Measurements from ENCODE around the gene COPA.
A peak's percentile ranks its signal among the peaks of the same experiment; 100 is the strongest.
"Not testable (repeated sequence)": the region's sequence is repeated elsewhere in the genome, so short reads cannot be mapped to it uniquely, and the experiment has no call there.

The COPA gene

DNA sequence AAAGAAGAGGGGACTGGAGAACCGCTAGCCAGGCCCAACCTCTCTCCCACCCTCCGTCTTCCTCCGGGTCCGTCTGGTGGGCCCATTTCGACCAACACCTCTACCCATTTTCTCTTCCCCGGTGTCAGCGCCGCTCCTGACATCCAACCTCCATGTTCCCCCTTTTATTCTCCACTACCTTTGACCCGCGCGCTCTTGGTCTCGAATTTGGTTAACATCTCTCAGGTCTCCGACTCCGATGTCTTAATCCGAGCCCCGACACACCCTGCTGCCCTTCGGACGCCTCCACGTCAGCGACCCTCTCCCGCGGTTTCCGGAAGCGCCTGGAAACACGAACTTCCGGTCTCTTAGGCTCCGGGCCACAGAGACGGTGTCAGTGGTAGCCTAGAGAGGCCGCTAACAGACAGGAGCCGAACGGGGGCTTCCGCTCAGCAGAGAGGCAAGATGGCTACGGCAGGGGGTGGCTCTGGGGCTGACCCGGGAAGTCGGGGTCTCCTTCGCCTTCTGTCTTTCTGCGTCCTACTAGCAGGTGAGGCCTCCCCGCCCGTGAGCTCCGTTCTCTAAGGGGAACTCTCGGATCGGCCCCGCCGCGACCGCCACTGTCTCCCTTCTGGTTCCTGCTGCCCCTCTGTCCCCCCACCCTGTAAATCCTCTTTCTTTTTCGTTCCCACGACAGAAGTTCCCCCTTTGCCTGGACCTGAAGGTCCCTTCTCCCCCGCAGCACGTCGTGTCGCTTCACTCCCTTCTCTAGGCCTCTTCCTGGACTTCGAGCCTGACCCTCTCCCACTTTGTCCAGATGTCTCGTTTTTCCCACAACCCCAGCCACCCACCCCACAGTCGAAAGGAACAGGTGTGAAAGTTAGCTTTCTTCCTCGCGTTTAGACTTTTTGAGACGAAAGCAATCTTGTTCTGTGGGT, at the start of gene COPA, which contains the start of gene NCSTN:
COPA (minus strand) TSS at position 298 of the 917 bp plus-strand sequence; CDS start at position 218, 80 bp downstream.
NCSTN (plus strand) TSS at position 431 of the 917 bp plus-strand sequence; CDS start at position 445, 14 bp downstream.
- DNase-seq, result peak; percentile 94 to 98

DNA sequence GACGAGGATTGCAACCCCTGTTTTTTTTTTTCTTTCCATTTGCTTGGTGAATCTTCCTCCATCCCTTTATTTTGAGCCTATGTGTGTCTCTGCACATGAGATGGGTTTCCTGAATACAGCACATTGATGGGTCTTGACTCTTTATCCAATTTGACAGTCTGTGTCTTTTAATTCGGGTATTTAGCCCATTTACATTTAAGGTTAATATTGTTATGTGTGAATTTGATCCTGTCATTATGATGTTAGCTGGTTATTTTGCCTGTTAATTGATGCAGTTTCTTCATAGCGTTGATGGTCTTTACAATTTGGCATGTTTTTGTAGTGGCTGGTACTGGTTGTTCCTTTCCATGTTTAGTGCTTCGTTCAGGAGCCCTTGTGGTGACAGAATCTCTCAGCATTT, 45.4 kb upstream of the COPA start:
- not testable (repeated sequence) for DNase-seq

DNA sequence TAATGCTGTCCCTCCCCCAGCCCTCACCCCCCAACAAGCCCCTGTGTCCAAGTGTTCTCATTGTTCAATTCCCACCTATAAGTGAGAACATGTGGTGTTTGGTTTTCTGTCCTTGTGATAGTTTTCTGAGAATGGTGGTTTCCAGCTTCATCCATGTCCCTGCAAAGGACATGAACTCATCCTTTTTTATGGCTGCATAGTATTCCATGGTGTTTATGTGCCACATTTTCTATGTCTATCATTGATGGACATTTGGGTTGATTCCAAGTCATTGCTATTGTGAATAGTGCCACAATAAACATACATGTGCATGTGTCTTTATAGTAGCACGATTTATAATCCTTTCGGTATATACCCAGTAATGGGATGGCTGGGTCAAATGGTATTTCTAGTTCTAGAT, 41.8 kb upstream of the COPA start:
- DNase-seq, result not testable (repeated sequence)

DNA sequence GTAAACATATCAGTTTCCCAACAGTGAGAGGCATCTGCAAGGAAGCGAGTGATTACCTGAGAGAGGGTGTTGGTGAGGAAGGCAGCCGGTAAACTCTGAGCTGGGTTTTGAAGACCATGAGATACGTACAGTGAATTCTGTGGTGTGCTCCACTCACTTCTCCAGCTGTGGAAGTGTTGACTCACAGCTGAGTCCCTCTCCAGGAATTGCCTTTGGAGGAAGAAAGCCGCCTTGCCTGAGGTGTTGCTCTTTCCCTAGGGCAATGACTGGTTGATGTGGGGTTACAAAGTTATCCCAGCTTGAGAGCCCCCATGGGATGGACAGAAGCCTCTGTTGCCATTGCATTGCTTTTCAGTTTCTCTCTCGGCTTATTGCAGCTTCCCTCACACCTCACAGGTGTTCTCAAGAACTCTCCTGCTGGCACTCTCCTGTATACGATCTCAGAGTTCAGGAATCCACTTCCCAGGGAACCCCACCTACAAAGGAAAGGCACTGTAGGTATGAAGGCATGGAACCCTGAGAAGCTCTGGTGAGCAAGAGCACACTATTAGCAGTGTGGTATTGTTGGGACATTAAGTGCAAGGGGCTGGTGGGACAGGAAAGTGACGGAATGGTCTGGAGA, 34.6 kb upstream of the COPA start:
- no peak for DNase-seq

DNA sequence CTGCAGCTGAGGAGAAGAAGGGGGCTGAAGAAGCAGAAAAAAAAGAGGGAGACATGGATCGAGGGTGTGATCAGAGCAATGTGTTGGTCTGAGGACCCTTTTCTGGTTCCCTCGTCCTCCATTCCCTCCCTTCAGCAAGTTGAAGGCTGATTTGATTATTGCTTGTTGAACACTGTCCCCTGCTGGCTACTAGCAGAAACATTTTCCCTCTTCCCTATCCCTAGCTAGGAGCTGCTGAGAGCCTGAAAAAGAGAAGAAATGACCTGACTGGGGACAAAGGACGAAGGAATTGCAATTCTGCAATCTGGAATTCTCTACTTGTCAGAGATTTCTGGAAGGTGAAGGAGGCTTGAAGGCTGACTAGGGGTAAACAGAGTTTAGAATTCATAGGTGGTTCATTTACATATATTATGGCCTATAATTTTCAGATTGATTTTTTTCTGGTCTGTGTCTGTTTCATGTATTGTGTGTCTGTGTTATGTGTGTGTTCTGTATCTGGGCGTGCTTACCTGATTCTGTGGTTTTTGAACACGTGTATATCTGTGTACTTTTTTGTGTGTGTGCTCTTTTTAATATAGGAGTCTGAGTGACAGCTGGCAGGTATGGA, 33.6 kb upstream of the COPA start:
- peak; percentile 66 to 83 for DNase-seq

DNA sequence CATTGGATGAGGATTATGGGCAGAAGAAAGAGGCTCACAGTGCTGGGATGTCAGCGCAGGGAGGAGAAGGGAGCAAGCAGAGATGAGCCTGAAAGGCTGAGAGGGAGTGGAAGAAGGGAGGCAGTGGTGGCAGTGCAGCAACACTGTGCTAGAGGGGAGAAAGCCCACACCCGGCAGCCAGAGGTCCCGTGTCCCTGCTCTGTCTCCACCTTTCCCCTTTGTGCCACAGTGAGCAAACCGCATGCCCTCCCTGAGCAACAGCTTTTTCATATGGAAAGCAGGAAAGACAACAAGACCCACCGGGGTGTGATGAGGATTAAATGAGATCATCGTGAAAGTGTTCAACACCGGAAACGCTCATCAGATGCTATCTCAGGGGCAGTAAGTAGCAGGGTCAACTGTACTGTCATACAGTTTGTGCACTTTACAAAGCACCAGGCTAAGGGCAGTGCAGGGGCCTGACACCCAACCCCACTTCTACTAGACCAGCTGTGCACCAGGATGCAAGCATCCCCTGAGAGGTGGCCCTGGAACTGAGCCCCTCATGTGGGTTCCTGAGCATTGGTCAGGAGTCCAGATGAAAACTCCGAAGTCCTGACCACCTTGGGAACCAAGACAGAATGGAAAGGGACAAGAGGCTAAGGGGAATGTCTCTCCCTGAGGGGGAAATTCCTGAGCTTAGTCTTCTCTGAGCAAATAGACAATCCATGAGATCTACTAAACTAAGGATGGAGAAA, 32.9 kb upstream of the COPA start:
- no peak for DNase-seq

DNA sequence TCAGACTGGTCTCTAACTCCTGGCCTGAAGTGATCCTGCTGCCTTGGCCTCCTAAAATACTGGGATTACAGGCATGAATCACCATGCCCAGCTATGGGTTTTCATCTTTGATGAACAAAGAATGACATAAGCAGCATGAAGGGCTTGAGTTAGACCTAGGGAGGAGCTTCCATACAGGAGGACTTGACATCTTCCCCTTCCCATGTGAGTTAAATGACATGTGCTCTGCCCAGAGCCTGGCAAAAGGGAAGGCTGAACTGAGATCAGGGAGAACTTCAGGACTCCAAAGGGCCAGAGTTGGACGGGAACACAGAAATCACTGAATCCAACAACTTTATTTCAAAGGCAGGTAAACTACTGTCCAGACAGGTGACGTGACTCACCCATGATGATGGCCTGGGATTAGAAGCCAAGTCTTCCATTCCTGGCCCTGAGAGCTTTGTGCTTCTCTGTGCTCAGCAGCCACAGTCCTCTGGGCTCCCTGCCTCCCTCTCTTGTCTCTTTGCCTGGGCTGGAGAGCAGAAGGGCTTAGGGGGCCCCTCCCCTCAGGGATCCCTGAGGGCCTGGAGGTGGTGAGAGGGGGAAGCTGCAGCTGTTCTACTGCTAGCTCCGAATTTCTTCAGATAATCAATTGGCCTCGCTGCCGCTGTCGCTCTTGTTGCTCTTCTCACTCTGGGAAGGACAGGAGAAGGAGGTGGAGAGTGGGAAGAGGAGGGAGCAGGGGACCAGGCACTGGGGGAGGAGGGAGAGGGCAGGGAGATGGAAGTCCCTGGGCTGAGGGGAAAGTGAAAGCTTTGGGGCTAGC, 31.5 kb upstream of the COPA start:
- peak in 1 of 2 experiments; percentile 66 for DNase-seq

DNA sequence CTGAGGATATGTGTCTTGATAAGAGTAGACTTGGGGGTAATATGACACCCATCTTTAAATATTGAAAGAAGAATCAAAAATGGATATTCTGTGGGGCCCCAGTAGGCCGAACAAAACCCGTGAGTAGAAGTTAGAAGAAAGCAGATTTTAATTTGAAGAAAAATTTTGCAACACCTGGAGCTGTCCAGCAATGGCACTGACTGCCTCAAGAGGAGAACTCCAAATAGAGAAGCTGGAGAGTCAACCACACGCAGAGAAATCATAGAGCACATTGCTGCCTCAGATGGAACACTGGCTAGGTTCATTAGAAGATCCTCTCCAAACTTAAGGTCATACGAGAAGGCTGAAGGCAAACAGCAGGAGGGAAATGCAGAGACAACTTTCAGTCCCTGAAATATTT, 30.6 kb upstream of the COPA start:
- no peak for DNase-seq

DNA sequence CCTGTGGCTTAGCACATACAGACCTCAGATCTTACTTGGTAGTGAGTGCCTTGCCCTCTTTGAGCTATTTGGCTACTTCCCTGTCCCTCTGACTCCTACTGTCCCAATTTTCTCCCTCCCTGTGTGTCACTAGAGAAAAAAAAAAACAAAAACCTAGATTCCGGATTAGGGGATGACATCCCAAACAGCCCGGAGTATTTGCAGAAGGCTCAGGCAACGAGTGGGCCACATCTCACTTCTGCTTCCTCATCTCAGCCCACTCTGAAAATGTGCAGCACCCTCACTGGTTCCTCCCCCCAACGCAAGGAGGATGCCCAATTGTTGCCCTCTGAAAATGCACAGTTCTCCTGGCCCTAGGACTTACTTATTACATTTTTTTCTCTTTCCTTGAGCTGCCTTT, 28.7 kb upstream of the COPA start:
- DNase-seq, result no peak

DNA sequence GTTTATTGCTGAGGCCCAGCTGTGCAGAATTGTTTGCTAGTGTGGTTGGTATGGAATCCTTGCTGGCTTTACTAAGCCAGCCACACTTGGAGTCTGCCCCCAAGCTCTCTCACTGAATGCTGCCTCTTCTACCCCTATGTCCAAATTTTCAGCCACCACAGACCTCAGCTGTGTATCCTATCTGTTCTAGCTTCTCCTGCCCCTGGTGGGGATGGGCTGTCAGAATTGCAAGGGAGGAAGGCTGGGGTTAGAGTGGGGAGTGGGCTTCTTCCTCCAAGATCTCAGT, 28.2 kb upstream of the COPA start:
- DNase-seq, result no peak

DNA sequence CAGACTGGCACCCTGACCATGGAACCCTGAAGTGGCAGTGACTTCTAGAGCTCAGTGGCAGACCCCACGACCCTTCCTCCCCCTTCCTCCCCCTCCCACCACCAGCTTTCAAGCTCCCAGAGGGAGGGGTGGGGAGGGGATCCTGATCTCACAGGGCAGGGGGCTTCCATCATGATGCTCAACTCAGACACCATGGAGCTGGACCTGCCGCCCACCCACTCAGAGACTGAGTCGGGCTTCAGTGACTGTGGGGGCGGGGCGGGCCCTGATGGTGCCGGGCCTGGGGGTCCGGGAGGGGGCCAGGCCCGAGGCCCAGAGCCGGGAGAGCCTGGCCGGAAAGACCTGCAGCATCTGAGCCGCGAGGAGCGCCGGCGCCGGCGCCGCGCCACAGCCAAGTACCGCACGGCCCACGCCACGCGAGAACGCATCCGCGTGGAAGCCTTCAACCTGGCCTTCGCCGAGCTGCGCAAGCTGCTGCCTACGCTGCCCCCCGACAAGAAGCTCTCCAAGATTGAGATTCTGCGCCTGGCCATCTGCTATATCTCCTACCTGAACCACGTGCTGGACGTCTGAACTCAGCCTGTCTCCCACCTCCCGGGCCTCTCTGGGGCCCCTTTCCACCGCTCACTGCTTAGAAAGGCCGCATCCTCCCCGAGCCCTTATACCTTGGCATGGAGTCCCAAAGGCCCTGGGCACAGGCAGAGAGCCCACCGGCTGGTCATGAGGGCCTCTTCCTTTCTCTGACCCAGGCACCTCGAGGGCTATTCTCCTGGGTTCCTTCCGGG, 27.7 kb upstream of the COPA start:
- no peak for DNase-seq

DNA sequence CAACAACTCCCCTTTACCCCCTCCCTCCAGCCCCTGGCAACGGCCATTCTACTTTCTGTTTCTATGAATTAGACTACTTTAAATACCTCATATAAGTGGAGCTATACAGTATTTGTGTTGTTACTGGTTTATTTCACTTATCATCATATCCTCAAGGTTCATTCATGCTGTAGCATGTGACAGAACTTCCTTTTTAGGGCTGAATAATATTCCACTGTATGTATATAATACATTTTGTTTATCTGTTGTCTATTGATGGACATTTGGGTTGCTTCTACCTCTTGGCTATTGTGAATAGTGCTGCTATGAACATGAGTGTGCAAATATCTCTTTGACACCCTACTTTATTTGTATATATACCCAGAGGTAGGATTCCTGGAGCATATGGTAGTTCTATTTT, 26.0 kb upstream of the COPA start:
- DNase-seq, result no peak

DNA sequence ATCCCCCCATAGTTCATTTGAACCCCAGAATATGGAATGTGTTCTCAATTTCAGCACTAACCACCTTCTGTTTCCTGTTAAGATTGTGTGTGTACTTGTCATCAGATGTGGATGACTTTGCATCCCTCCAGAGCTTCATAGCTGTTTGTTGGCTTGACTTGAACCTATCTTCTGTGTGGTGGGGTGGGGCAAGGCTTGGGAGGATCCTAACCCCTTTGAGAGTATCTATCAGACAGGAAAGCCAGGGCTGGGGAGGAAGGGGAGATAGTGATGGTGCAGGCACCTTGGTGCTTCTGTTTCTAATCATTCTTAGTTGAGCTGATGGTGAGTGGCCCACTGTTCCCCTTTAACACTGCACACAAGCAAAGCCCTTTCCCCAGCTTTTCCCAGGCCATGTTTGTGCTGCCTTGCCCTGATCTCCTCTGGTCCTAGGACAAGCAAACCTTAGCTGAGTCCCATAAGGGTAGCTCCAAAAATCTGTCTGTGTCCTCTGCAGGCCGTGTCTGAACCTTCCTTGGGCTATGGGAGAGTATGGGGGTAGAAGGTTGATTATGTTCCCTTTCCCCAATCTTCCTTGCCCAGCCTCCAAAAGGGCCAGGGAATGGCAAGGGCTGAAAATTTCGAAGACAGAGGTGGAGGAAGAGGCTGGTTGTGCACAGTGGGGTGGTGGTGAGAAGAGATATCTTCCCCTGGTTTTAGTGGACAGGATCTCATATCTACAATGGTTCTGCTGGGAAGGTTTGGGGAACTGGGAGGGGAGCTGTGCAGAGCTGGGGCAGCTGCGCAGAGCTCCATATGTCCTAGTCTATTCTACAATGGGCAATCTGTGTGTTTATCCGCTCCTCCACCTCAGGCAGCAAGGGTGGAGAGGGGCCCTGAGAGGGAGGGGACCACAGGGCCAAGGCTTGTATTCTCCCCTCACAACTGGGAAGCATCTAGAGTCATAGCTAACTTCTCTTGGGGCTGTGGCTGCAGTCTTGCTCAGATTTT, 25.2 kb upstream of the COPA start:
- no peak for DNase-seq

DNA sequence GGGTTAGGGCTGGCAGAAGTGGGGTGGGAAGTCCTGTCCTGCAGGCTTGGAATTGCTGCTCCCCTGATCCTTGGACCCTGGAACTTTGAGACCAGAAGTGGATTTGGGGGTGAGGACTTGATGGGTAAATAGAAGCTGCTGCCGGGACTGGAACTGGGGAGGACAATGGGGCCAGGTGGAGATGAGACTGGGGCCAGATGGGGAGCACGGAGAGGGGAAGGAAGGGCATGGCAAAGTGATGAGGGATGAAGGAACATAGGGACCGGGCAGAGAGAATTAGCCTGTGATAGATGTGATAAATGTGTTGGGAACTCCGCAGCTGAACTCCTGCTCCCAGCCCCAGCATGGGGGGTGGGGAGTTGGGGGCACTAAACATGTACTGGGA, 24.5 kb upstream of the COPA start:
- no peak for DNase-seq

DNA sequence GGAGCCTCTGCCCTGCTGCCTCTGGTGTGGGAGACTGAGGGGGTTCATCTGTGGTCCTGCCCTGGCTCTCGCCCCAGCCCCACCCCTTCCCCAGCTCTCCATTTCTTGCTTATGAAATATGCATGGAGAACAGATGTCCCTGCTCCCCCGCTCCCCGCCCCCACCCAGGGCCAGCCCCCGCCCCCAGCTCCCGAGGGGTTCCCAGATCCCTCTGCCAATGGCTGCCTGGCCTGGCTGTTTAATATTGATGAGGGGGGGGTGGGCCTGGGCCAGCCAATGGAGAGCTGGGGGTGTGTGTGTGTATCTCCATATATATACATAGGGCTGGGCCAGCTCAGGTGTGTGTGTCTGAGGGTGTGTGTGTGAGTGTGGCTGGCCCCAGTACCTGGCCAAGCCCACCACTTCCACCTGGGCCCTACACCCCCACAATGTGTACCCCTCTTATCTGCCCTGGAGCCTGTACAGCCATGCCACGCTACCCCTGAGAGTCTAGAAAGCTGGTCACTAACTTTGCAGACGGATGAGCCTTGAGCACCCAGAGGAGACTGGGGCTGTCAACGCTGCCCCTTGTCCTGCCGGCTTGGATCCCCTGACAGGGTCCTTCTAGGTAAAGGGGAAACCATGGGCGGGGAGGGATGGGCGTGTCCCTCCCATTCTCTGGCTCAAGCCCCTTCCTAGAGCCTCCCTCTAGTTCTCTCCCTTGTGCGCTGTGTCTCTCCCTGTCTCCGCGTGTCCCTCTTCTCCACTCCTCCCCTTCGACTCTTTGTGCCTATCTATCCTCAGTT, 23.9 kb upstream of the COPA start, which contains the start of gene NHLH1:
NHLH1 (plus strand) TSS at position 341 of the 785 bp plus-strand sequence. CDS start 3,661 bp downstream, outside the sequence.
- peak in 1 of 2 experiments; percentile 86 for DNase-seq

DNA sequence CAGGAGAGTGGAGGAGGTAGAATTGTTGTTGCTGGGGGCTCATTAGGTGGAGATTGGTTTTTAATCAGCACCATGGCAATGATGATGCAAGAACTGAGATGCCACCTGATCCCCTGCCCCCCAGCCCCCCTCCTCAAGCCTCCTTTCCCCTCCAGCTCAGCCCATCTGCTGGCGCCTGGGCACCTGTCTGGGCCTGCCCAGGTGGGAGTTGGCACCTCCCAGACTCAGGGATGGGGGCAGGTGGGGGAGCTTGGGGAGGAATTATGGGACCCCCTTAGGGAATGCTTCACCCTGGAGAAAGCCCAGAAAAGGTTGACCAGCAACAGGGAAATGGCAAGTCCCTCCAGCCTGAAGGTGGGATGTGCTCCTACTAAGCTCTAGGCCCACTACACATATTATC, 22.3 kb upstream of the COPA start:
- no peak for DNase-seq

DNA sequence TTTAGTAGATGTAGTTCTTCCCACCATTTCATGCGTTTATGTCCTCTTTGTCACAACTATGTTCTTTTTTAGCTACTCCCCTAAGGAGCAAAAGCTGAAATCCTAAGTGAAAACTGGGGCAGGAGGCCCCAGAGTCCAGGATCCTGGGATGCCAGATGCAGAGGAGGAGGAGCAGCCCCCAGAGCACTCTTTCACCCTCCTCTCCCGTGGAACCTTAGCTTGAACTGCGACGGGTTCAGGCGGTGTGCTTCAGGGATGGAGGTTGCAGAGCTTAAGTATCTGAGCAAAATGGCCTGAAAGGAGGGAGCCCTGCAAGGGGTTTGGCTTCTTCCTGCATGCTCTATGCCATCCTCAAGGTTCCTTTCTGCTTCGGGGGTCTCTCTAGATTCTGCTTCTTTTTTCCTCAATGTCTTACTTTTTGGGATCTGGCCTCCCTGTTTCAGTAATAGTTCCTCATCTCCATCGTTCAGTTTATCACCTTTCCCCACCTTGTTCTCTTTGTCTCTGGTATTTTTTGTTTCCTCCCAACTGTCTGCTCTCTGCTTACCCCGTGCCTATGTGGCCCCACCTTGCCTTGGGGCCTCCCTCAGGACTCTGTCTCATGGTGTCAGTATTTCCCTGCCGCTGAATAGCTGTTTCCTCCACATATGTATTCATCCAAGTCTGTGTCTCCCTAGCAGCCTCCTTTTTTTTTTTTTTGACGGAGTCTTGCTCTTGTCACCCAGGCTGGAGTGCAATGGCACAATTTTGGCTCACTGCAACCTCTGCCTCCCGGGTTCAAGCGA, 21.1 kb upstream of the COPA start:
- no peak for DNase-seq

DNA sequence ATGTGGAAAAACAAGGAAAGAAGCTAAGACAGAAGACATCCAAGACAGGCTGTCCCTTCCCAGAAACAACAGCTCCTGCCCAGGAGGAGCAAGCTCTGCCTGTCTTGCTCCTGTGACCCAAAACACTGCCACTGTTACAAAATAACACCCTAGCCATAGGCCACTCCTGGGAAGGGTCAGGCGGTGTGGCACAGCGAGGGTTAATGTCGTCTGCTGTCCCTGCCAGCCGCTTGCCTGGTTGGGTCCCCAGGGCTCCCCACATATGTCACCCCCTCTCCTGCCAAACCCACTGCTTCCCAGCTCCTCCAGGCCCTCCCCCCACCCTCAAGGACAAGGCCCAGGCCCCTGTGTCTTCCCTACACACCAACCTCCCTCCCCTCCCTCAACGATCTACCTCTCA, 20.0 kb upstream of the COPA start:
- peak in 1 of 2 experiments; percentile 46 for DNase-seq

Measured in NCI-H446 (cell line).